ENCODE measurements around the gene AEBP2. TPM values are rescaled to one million over a fixed set of nuclear protein-coding genes. Genes with fewer than 3 reads are reported as not detected.

The AEBP2 gene
- total and polyA plus RNA-seq, 2 experiments from 2014 or later = 12.4 to 22.5 TPM

DNA sequence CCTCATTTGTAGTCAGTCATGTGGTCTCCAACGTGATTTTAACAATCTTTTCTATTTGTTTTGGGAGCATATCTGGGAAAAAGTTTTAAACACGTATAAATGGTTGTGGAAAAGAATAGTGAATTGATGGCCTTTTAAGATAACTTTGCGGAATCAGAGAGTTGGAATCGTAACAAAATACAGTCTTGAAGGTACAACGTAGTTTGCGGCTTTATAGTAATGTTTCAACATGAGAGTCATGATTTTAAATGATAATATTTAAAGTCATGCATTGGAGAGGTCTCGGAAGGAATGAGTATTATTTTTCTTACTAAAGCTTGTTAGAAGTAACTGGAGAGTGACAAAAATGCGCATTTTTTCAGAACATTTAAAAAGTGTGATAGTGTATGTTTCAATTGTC is 1.6 kb downstream of the AEBP2 start:
- peak overlapping the region; percentile 92 for H3K4me3 ChIP-seq
- no peaks in the 10 kb centered on the region for H3K9me3 ChIP-seq (ENCODE audit: low read depth)
- TF ChIP-seq EZH2 (IDR thresholded peaks at IDR 0.05; ENCODE audit: borderline replicate concordance) (no peak), EZH2phosphoT487 (IDR thresholded peaks at IDR 0.05; ENCODE audit: low read depth, severe bottlenecking, unreplicated experiment) (no peak)
- TF ChIP-seq, protein P1, sequence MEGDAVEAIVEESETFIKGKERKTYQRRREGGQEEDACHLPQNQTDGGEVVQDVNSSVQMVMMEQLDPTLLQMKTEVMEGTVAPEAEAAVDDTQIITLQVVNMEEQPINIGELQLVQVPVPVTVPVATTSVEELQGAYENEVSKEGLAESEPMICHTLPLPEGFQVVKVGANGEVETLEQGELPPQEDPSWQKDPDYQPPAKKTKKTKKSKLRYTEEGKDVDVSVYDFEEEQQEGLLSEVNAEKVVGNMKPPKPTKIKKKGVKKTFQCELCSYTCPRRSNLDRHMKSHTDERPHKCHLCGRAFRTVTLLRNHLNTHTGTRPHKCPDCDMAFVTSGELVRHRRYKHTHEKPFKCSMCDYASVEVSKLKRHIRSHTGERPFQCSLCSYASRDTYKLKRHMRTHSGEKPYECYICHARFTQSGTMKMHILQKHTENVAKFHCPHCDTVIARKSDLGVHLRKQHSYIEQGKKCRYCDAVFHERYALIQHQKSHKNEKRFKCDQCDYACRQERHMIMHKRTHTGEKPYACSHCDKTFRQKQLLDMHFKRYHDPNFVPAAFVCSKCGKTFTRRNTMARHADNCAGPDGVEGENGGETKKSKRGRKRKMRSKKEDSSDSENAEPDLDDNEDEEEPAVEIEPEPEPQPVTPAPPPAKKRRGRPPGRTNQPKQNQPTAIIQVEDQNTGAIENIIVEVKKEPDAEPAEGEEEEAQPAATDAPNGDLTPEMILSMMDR (IDR thresholded peaks at IDR 0.05; ENCODE audit: poor library complexity) = no peak
- H3K27ac ChIP-seq = peak overlapping the region; percentile 96
- peaks cover 41% of the 10 kb centered on the region for H4K20me1 ChIP-seq (ENCODE audit: insufficient read depth, poor library complexity, severe bottlenecking)
- peaks cover 12% of the 10 kb centered on the region for H3K4me1 ChIP-seq (ENCODE audit: insufficient read depth)
- peak overlapping the region; percentile 83 for H3K4me2 ChIP-seq
- H2AFZ ChIP-seq = peak overlapping the region; percentile 87
- DNase-seq (ENCODE audit: low spot score) = no peak
- no peaks in the 10 kb centered on the region for H3K36me3 ChIP-seq (replicated peaks; ENCODE audit: insufficient read depth, low read depth)
- H3K27me3 ChIP-seq = no peaks in the 10 kb centered on the region
- WGBS (ENCODE audit: low lambda C conversion rate, missing lambda C conversion rate) = under 1% methylated on average over 8 of the region's 8 CpGs
- peaks cover 59% of the 10 kb centered on the region for H3K79me2 ChIP-seq
- H3K9me2 ChIP-seq (replicated peaks; ENCODE audit: insufficient read depth) = no peaks in the 10 kb centered on the region

DNA sequence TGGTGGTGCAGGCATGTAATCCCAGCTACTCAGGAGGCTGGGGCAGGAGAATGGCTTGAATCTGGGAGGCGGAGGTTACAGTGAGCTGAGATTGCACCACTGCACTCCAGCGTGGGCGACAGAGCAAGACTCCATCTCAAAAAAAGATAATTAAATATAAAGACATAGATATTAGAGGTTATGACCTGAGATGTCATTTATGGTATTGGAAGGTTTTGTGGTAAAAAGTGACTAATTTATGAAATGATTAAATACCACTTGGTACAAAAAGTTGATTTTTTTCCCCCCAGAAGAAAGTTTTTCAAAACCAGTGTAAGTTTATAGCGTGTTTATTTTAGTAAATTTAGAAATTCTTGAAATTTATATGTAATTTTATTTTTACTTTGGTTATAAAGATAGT is 4.3 kb downstream of the AEBP2 start:
- no peak overlapping the region for H3K4me3 ChIP-seq
- peaks cover 85% of the 10 kb centered on the region for H3K79me2 ChIP-seq
- H3K9me2 ChIP-seq (replicated peaks; ENCODE audit: insufficient read depth) = no peaks in the 10 kb centered on the region
- DNase-seq (ENCODE audit: low spot score) = no peak
- H3K9me3 ChIP-seq (ENCODE audit: low read depth) = no peaks in the 10 kb centered on the region
- no peak overlapping the region for H3K27ac ChIP-seq
- TF ChIP-seq, protein P1 (IDR thresholded peaks at IDR 0.05; ENCODE audit: poor library complexity) = no peak
- TF ChIP-seq EZH2phosphoT487 (IDR thresholded peaks at IDR 0.05; ENCODE audit: low read depth, severe bottlenecking, unreplicated experiment) = no peak
- no peak for TF ChIP-seq EZH2 (IDR thresholded peaks at IDR 0.05; ENCODE audit: borderline replicate concordance)
- peaks cover 59% of the 10 kb centered on the region for H4K20me1 ChIP-seq (ENCODE audit: insufficient read depth, poor library complexity, severe bottlenecking)
- H3K36me3 ChIP-seq (replicated peaks; ENCODE audit: insufficient read depth, low read depth) = no peaks in the 10 kb centered on the region
- WGBS (ENCODE audit: low lambda C conversion rate, missing lambda C conversion rate) = over 99% methylated on average over 4 of the region's 4 CpGs
- H3K4me2 ChIP-seq = peak overlapping the region; percentile 4
- peaks cover 12% of the 10 kb centered on the region for H3K4me1 ChIP-seq (ENCODE audit: insufficient read depth)
- H2AFZ ChIP-seq = no peak overlapping the region
- no peaks in the 10 kb centered on the region for H3K27me3 ChIP-seq

DNA sequence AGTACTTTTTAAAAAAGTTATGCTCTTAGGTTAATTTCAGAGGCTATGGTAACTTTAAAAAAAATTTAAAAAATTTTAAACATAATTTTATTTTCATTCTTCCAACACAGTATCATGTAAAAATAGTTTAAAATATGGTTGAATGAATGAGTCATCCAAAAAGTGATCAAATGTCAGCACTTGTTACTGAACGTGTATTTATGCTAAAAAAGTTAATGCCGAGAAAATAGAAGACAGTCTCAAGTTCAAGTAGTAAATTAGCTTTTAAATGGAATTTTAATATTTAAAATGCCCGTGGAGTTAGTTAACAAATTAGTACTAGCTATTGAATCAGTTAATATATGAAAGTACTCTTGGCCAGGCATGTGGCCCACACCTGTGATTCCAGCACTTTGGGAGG is 4.8 kb downstream of the AEBP2 start:
- Histone ChIP-seq H3K36me3 (replicated peaks; ENCODE audit: insufficient read depth, low read depth) (no peaks in the 10 kb centered on the region), H3K9me2 (replicated peaks; ENCODE audit: insufficient read depth) (no peaks in the 10 kb centered on the region), H3K9me3 (ENCODE audit: low read depth) (no peaks in the 10 kb centered on the region), H3K27ac (no peak overlapping the region), H3K4me1 (ENCODE audit: insufficient read depth) (peaks cover 12% of the 10 kb centered on the region), H3K27me3 (no peaks in the 10 kb centered on the region), H3K79me2 (peaks cover 90% of the 10 kb centered on the region), H4K20me1 (ENCODE audit: insufficient read depth, poor library complexity, severe bottlenecking) (peaks cover 64% of the 10 kb centered on the region), H3K4me2 (peak overlapping the region; percentile 4), H3K4me3 (no peak overlapping the region), H2AFZ (no peak overlapping the region)
- DNase-seq (ENCODE audit: low spot score) = no peak
- 73% methylated on average over 3 of the region's 3 CpGs for WGBS (ENCODE audit: low lambda C conversion rate, missing lambda C conversion rate)
- no peak for TF ChIP-seq EZH2phosphoT487 (IDR thresholded peaks at IDR 0.05; ENCODE audit: low read depth, severe bottlenecking, unreplicated experiment)
- TF ChIP-seq EZH2 (IDR thresholded peaks at IDR 0.05; ENCODE audit: borderline replicate concordance) = no peak
- TF ChIP-seq, protein P1 (IDR thresholded peaks at IDR 0.05; ENCODE audit: poor library complexity) = no peak

DNA sequence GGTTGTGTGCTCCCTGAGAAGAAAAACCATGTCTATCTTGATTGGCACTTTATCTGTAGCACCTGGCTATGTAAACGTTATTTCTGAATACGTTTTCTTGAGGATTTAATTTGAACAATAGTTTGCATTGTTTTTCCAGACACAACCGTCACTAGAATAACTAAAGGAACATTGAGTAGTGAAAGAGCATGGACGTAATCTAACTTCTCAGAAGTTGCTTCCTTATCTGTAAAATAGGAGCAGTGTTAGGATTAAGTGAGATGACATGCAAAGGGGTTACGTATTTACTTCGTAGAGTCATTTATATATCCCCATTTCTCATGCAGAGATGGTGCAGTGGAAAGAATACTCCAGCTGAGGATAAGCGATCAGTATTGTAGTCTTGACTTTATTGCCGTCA is 8.1 kb downstream of the AEBP2 start:
- Histone ChIP-seq H3K36me3 (replicated peaks; ENCODE audit: insufficient read depth, low read depth) (no peaks in the 10 kb centered on the region), H3K9me2 (replicated peaks; ENCODE audit: insufficient read depth) (no peaks in the 10 kb centered on the region), H3K9me3 (ENCODE audit: low read depth) (no peaks in the 10 kb centered on the region), H3K27ac (peak overlapping the region; percentile 4), H4K20me1 (ENCODE audit: insufficient read depth, poor library complexity, severe bottlenecking) (peaks cover 74% of the 10 kb centered on the region), H3K4me3 (no peak overlapping the region), H3K4me1 (ENCODE audit: insufficient read depth) (peaks cover 8% of the 10 kb centered on the region), H3K27me3 (no peaks in the 10 kb centered on the region), H3K4me2 (no peak overlapping the region), H3K79me2 (peaks cover 100% of the 10 kb centered on the region), H2AFZ (no peak overlapping the region)
- no peak for DNase-seq (ENCODE audit: low spot score)
- TF ChIP-seq EZH2 (IDR thresholded peaks at IDR 0.05; ENCODE audit: borderline replicate concordance) (no peak), EZH2phosphoT487 (IDR thresholded peaks at IDR 0.05; ENCODE audit: low read depth, severe bottlenecking, unreplicated experiment) (no peak)
- TF ChIP-seq, protein P1 (IDR thresholded peaks at IDR 0.05; ENCODE audit: poor library complexity) = no peak
- 66% methylated on average over 8 of the region's 8 CpGs for WGBS (ENCODE audit: low lambda C conversion rate, missing lambda C conversion rate)
